Muscle layer of colon (tissue), 2 donors: ENCODE results near the gene PHYKPL.

Experiments
- H3K27ac ChIP-seq: one replicate; pipeline ENCODE4 v1.7.0; 2013; ENCODE audit warnings: low read depth, mild to moderate bottlenecking, low read length, moderate library complexity
- H3K27me3 ChIP-seq, 2 donors: one replicate each; pipeline ENCODE4 v1.7.0; 2013; ENCODE audit warnings: low read length in 2 of 2, mild to moderate bottlenecking in 2 of 2; ENCODE audit not compliant: insufficient read depth in 2 of 2, control insufficient read depth in 1 of 2
- H3K36me3 ChIP-seq: one replicate; pipeline ENCODE4 v1.7.0; 2013; ENCODE audit warnings: mild to moderate bottlenecking, low read length; ENCODE audit not compliant: insufficient read depth
- H3K4me1 ChIP-seq: one replicate; pipeline ENCODE4 v1.7.0; 2013; ENCODE audit warnings: mild to moderate bottlenecking, low read length; ENCODE audit not compliant: insufficient read depth
- H3K4me3 ChIP-seq, 2 donors: one replicate each; pipeline ENCODE4 v1.7.0; 2013; ENCODE audit warnings: low read length in 2 of 2, low read depth in 1 of 2, mild to moderate bottlenecking in 1 of 2, moderate library complexity in 1 of 2
- H3K9ac ChIP-seq: one replicate; pipeline ENCODE4 v1.7.0; 2013; ENCODE audit warnings: low read length
- H3K9me3 ChIP-seq: one replicate; pipeline ENCODE4 v1.7.0; 2013; ENCODE audit warnings: mild to moderate bottlenecking, low read length
- donor health status: abdominal sarcoma.
- donor health status: Adenocarcinoma of cecum.

The PHYKPL gene

DNA sequence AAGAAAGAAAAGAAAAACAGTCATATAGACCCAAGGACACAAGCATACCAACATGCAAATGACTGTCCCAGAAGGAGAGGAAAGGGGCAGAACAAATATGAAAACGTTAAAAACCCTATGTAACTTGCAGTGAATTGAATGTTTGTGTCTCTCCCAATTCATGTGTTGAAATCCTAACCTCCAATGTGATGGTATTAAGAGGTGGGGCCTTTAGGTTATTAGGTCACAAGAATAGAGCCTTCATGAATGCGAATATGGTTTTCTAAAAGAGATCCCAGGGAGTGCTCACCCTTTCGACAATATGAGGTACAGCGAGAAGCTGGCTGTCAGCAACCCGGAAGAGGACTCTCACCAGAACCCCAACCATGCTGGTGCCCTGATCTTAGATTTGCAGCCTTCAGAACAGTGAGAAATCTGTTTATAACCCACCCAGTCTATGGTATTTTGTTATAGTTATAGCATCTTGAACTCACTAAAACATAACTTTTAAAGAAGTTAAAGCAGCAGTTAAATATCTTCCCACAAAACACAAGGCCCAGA is 14.3 kb downstream of the PHYKPL start:
- no peaks in the 10 kb centered on the region for H3K9me3 ChIP-seq
- H3K9ac ChIP-seq = no peak overlapping the region
- H3K4me1 ChIP-seq = no peaks in the 10 kb centered on the region
- no peaks in the 10 kb centered on the region for H3K27me3 ChIP-seq
- no peak overlapping the region for H3K4me3 ChIP-seq
- H3K36me3 ChIP-seq = peaks cover 57% of the 10 kb centered on the region
- no peak overlapping the region for H3K27ac ChIP-seq

DNA sequence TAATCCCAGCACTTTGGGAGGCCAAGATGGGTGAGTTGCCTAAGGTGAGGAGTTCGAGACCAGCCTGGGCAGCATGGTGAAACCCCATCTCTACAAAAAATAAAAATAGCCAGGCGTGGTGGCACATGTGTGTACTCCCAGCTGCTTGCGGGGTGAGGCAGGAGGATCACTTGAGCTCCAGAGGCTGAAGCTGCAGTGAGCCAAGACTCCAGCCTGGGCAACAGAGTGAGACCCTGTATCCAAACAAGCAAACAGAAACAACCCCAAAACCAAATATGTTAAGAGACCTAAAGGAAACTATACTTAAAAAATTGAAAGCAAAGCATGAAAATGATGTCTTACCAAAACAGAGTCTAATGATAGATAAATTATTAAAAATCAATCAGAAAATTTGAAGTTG is 15.8 kb downstream of the PHYKPL start:
- Histone ChIP-seq H3K27me3 (no peaks in the 10 kb centered on the region), H3K9ac (no peak overlapping the region), H3K4me3 (no peak overlapping the region), H3K36me3 (peaks cover 72% of the 10 kb centered on the region), H3K4me1 (no peaks in the 10 kb centered on the region), H3K27ac (no peak overlapping the region), H3K9me3 (no peaks in the 10 kb centered on the region)

DNA sequence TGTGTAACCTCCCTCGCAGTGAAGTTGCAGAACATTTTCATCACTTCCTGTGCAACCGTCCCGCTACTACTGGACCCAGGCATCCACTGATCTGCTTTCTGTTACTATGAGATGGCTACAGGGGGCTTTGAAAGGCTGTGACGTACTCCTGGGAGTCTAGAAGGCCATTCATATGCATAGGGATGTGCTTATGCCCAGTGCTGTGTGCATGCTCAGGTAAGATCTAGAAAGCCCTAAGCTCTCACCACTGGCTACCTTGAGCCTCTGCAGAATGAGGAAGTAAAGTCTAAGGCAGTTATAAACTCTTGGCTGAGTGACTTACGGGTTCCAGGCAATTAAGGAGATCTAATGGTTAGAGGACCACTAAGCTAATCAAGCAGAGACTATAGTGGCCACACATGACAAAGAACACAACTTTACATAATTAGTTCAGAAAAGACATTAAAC is 16.5 kb downstream of the PHYKPL start:
- no peak overlapping the region for H3K27ac ChIP-seq
- H3K4me1 ChIP-seq = no peaks in the 10 kb centered on the region
- no peak overlapping the region for H3K9ac ChIP-seq
- peaks cover 78% of the 10 kb centered on the region for H3K36me3 ChIP-seq
- no peak overlapping the region for H3K4me3 ChIP-seq
- H3K9me3 ChIP-seq = no peaks in the 10 kb centered on the region
- no peaks in the 10 kb centered on the region for H3K27me3 ChIP-seq

DNA sequence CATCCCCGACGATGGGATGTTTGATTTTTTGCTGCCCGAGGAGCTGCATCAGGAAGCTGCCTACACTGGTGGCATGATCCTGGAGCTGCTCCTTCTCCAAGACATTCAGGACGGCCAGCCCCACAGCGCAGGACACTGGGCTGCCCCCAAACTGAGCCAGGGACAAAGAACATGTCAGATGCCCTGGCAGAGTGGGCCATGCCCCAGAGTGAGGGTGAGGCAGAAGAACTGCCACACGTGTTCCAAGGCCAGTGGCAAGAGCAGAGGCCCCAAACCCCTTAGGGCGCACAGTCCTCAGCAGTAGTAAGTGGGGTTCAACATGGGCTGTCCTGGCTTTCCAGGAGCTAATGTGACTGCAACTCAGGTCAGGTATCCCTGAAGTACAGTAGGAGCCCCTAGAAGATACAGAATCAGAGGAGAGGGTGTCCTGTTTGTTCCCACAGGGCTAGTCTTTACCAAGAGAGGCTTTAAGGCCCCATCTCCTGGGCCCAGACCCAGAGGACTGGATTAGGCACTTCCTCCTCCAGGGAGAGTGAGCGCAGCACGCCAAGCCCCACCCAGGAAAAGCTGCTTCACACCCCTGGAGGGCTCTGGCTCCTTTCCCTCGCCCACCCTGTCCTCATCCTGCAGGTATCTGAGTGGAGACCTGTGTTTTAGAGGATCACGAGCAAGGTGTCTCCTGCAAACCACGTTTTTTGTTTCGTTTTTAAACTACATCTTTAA is 17.2 kb downstream of the PHYKPL start:
- no peak overlapping the region for H3K9ac ChIP-seq
- no peaks in the 10 kb centered on the region for H3K27me3 ChIP-seq
- H3K4me1 ChIP-seq = no peaks in the 10 kb centered on the region
- H3K27ac ChIP-seq = no peak overlapping the region
- no peaks in the 10 kb centered on the region for H3K9me3 ChIP-seq
- H3K36me3 ChIP-seq = peaks cover 80% of the 10 kb centered on the region
- no peak overlapping the region for H3K4me3 ChIP-seq

DNA sequence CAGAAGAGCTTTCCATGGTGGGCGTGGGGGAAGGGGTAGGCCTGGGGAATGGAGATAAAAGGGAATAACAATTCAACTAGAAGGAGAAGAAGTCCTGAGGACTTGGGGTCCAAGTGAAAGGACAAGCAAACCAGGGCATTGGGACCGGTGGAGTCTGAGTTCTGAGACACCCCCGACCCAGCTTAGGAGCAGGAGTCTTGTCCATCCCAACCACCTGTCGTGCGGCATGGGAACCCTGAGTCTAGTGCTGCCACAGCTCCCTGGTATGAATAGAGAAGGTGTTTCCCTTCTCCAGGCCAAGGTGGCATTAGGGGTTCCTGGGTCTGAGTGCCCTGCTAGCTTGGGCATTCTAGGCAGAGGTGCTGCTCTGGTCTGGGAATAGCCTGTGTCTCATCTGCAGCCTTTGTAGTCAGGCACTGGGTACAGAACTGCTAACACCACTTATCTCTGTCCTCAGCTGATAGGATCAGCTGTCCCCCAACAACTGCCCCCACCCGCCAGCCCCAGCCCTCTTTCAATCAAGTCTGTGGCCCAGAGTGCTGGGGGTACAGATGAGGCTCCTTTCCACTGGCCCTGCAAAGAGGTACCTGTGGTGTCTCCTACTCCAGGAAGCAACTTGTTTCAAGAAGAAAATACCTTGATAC is 18.3 kb downstream of the PHYKPL start:
- Histone ChIP-seq H3K4me3 (no peak overlapping the region), H3K27me3 (no peaks in the 10 kb centered on the region), H3K27ac (no peak overlapping the region), H3K4me1 (no peaks in the 10 kb centered on the region), H3K9me3 (no peaks in the 10 kb centered on the region), H3K9ac (no peak overlapping the region), H3K36me3 (peaks cover 89% of the 10 kb centered on the region)

DNA sequence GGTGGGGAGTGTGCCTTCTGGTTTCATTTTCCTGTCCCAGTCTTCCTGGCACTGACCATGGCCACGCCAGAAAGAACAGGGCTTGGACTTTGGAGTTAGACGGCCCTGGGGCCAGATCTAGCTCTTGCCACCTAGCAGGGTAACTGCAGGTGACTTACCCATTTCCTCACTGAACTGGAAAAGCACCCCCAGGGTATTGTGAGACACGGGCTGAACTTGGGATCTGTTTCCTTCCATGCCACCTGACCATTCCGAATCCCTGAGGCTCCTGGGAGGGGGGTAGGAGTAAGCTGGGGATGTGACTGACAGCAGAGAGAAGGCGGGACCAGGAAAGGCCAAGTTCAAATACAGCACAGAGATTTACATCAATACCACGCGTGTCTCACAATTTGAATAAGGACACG is 18.9 kb downstream of the PHYKPL start:
- no peak overlapping the region for H3K27ac ChIP-seq
- H3K27me3 ChIP-seq = no peaks in the 10 kb centered on the region
- H3K9me3 ChIP-seq = no peaks in the 10 kb centered on the region
- H3K4me3 ChIP-seq = no peak overlapping the region
- H3K36me3 ChIP-seq = peaks cover 91% of the 10 kb centered on the region
- no peaks in the 10 kb centered on the region for H3K4me1 ChIP-seq
- no peak overlapping the region for H3K9ac ChIP-seq

DNA sequence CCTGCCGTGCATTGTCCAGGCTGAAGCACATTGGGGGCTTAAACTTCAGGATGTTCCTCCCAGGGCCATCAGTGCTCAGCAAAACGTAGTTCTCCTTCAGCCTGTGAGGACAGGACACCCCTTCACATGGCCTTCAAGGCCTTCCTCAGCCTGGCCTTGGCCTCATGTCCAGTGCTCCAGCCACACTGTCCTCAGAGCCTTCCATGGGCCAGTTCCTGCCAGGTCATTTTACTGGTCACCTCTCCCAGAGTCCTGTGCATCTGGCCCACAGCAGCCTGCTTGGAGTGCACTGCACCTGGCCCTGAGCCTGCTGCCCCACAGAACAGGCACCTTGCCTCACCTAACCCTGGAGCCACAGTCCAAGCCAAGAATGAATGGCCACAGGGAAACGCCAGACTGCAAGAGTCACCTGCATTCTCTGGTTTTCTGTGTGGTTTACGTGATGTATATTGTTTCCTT is 19.6 kb downstream of the PHYKPL start:
- no peak overlapping the region for H3K4me3 ChIP-seq
- peaks cover 92% of the 10 kb centered on the region for H3K36me3 ChIP-seq
- H3K9me3 ChIP-seq = no peaks in the 10 kb centered on the region
- H3K9ac ChIP-seq = no peak overlapping the region
- no peaks in the 10 kb centered on the region for H3K4me1 ChIP-seq
- H3K27me3 ChIP-seq = no peaks in the 10 kb centered on the region
- H3K27ac ChIP-seq = no peak overlapping the region

DNA sequence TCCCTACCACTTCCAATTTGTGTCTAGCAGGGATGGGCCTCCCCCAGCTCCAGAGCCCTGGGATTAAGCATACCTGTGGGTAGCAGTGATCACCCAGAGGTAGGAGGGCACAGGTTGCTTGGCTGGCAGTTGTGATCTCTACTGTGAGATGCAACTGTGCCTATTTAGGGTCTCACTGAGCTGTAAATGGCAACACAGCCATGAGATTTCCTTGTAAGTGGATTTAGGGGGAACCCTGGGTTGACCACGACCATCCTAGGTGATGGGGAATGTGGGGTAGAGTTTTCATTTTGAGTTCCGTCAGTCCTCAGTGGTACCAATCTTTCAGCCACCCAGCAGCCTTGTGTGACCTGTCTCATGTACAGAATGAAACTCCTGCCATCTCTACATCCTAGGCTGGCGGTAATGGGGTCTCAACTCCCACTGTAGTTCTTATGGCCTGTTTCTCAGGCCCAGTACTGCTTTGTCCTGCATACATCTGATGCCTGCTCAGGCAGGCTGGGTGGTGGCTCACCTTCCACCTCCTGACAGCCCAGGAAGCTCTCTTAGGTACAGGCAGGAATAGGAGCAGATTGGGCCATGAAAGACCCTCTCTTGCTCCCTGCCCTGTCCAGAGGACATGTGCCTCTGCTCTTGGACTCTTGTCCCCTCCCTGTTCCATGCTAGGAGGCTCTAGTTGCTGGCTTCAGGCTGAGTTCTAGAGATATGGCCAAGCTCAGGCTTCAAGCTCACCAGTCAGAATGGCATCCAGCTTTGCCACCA is 20.2 kb downstream of the PHYKPL start:
- Histone ChIP-seq H3K4me3 (no peak overlapping the region), H3K27me3 (no peaks in the 10 kb centered on the region), H3K36me3 (peaks cover 98% of the 10 kb centered on the region), H3K4me1 (peaks cover 2% of the 10 kb centered on the region), H3K27ac (no peak overlapping the region), H3K9ac (no peak overlapping the region), H3K9me3 (no peaks in the 10 kb centered on the region)

DNA sequence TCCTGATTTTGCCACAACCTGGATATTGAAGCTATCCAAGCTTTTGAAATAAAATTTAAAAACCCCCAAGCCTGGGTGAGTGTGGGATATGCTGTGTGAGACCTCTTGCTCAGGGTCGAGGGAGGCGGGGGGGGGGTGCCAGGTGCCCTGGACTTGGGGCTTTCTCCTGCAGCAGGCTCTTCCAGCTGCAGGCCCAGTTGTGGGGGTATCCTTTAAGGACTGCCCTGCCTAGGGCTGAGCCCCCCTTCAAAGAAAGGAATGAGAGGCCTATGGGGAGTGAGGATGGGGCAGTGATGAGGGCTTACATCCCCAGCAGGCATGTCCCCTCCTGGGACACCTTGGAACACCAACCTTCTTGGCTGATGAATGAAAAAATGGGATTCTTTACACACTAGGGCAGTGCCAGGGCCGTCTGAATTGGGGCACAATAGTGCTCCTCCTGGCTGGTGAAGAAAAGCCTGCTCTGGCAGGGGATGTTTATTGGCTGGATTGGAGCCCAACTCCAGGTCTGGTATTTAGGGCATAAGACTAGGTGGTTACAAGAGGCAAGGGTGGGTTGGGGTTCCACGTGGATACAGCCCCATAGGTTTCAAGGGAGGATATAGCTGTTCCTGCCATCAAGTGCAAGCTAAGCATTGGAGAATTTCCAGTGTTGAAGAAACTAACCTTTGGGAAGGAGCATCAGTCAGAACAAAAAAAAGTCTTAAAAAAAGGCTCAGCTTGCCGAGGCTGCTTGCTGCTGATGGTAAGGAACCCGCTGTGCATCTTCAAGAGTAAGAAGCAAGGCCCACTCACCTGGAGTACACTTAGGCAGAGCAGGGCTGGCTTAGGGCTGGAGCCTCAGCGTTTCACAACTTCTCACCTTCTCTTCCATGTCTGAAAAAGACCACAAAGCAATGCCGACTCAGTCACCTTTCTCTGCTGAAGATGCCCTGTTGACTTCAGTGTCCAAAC is 21.2 kb downstream of the PHYKPL start:
- H3K36me3 ChIP-seq = peaks cover 98% of the 10 kb centered on the region

DNA sequence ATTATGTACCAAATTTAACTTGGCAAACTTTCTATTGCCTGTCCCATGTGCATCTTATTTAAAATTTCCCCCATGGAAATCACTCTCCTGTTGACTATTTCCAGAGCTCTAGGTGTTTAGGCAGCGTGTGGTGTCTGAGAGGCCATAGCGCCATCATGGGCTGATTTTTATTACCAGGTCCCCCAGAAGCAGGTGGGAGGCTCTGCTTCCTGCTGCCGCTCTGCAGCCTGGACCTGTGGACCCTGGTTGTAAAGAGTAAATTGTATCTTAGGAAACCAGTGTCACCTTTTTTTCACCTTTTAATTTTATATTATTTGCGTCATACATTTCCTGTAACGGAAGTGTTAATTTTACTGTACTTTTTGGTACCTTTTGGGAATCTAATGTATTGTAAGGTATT is 21.9 kb downstream of the PHYKPL start:
- no peak overlapping the region for H3K27ac ChIP-seq
- H3K9me3 ChIP-seq = no peaks in the 10 kb centered on the region
- peaks cover 19% of the 10 kb centered on the region for H3K4me1 ChIP-seq
- H3K36me3 ChIP-seq = peaks cover 99% of the 10 kb centered on the region
- no peak overlapping the region for H3K4me3 ChIP-seq
- H3K27me3 ChIP-seq = no peaks in the 10 kb centered on the region
- H3K9ac ChIP-seq = no peak overlapping the region

More for the DNA sequence above, 21.2 kb downstream of the PHYKPL start:
- no peak overlapping the region for H3K9ac ChIP-seq
- no peaks in the 10 kb centered on the region for H3K27me3 ChIP-seq
- H3K27ac ChIP-seq = no peak overlapping the region
- peaks cover 12% of the 10 kb centered on the region for H3K4me1 ChIP-seq
- H3K4me3 ChIP-seq = no peak overlapping the region
- no peaks in the 10 kb centered on the region for H3K9me3 ChIP-seq
